ENCODE data around the gene ARMH1. TPM values are rescaled to one million over a fixed set of nuclear protein-coding genes. Genes with fewer than 3 reads are reported as not detected.

The ARMH1 gene
- polyA plus RNA-seq, 3 donors from 2014 or later = 0.50 to 1.6 TPM; not detected in 1

DNA sequence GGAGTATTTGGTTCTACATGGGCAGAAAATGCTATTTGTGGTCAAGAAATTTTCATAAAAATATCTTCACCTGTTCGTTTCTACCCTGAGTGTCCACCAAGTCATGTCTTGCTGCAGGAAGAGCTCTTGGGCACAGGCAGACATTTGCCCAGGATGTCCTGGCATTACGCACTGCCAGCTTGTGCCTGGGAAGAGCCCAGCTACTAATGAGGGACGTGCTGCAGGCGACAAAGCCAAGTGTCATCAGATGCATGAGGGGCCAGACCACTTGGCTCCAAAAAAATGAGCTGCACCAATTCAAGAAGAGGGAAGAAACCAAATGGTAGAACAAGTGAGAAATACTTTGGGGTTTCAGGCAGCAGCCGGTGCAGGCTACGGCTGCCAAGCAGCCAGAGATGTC is 43.6 kb downstream of the ARMH1 start:
- peak overlapping the region in 4 of 6 donors; percentile 47 to 80 (median 64) for H3K27ac Mint-ChIP-seq
- no peak for DNase-seq
- H3K4me3 Mint-ChIP-seq = peak overlapping the region in 1 of 5 donors; percentile 26
- H3K36me3 Mint-ChIP-seq = no peaks in the 10 kb centered on the region
- H3K4me1 Mint-ChIP-seq = peaks cover 53 to 65% of the 10 kb centered on the region in 2 donors
- H3K9me3 Mint-ChIP-seq = no peaks in the 10 kb centered on the region
- peaks cover 2 to 10% (median 5%) of the 10 kb centered on the region in 3 donors for H3K27me3 Mint-ChIP-seq (ENCODE audit: low read depth in 3 of 3)

- H3K4me3 Mint-ChIP-seq = no peak overlapping the region
- H3K4me1 Mint-ChIP-seq = peaks cover 59 to 72% of the 10 kb centered on the region in 2 donors
- no peaks in the 10 kb centered on the region for H3K36me3 Mint-ChIP-seq
- no peak for DNase-seq
- no peaks in the 10 kb centered on the region for H3K9me3 Mint-ChIP-seq
- peak overlapping the region in 3 of 6 donors; percentile 13 to 40 (median 26) for H3K27ac Mint-ChIP-seq
- H3K27me3 Mint-ChIP-seq (ENCODE audit: low read depth in 3 of 3) = peaks cover 2 to 10% (median 5%) of the 10 kb centered on the region in 3 donors
These were observed 44.8 kb downstream of the ARMH1 start for GRCh38 chr1:44719318-44719717.

DNA sequence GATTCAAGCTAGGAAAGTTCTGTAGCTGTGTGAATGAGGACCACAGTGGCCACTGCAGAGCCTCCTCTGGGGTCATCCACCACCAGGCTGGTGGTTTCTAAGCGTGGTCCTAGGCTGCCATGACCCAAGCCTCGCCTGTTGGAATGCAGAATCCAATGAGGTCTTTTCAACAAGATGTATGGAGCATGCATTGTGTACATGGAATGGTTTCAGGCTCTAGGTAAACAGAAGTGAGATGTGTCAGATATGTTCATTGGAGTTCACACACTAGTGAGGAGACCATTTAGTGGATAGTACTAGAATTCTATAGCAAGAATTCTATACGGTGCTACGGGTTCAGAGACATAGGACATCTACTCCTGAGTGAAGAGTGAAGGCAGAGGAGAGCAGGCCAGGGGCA is 45.8 kb downstream of the ARMH1 start:
- peak overlapping the region in 1 of 5 donors; percentile 5 for H3K4me3 Mint-ChIP-seq
- H3K4me1 Mint-ChIP-seq = peaks cover 53 to 65% of the 10 kb centered on the region in 2 donors
- no peaks in the 10 kb centered on the region for H3K36me3 Mint-ChIP-seq
- H3K9me3 Mint-ChIP-seq = no peaks in the 10 kb centered on the region
- peaks cover 2 to 10% (median 5%) of the 10 kb centered on the region in 3 donors for H3K27me3 Mint-ChIP-seq (ENCODE audit: low read depth in 3 of 3)
- peak overlapping the region; percentile 60 to 93 (median 84) for H3K27ac Mint-ChIP-seq
- DNase-seq = no peak

DNA sequence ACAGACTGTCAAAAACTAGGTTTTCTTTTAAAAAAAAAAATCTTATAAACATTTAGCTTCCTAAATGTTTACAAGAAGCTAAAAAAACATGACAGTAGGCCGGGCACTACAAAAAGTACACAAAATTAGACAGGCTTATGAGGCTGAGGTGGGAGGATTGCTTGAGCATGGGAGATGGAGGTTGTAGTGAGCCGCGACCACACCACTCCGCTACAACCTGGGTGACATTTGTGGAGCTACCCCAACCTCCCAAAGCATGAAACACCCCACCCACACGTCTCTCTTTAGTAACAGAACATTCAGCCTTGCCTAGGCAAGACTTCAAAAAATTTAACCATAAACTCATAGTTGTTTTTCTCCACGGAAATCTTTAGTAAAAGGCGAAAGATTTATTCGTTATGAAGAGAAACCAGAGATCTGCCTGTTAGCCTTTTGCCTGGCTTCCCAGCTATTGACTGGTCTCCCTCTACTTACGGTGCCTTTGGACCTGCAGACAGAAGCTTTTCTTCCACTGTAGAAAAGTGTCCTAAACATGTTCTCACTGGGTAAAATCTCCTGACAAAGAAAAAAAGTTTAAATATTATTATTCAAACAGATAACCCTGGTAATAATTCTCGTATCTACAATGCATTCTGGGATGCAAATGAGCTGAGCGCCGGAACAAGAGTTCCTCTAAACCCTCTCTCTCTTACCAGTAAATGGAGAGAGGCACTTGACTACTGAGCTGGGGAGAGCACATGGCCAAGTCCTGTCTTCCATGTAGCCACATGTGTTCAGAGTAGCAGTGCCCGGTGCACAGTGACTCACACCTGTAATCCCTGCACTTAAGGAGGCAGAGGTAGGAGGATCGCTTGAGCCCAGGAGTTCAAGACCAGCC is 47.2 kb downstream of the ARMH1 start:
- peak overlapping the region; percentile 88 to 99 (median 94) for H3K27ac Mint-ChIP-seq

DNA sequence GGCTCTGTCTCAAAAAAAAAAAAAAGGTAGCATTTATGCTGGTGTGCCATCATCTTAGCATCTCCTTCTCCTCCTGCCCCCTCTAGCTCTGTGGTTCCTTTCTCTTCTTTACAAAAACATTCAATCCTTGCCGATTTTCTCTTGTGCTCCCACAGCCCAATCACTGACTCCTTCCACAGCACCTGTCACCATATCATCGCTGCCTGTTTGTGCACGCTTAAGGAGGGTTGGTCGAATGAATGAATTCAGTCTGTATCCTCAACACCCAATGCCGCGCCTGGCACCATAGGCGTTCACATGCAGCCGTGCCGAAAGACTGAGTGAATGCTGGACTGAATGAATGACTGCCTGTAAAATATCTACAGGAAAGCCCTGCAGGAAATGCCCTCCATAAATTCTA is 48.5 kb downstream of the ARMH1 start:
- peaks cover 0 to 10% (median 5%) of the 10 kb centered on the region in 3 donors for H3K27me3 Mint-ChIP-seq (ENCODE audit: low read depth in 3 of 3)
- peak overlapping the region; percentile 2 to 63 (median 45) for H3K4me3 Mint-ChIP-seq
- H3K36me3 Mint-ChIP-seq = no peaks in the 10 kb centered on the region
- peak overlapping the region; percentile 30 to 91 (median 66) for H3K27ac Mint-ChIP-seq
- H3K9me3 Mint-ChIP-seq = no peaks in the 10 kb centered on the region
- DNase-seq = no peak
- peaks cover 31 to 42% of the 10 kb centered on the region in 2 donors for H3K4me1 Mint-ChIP-seq

More for the DNA sequence above, 47.2 kb downstream of the ARMH1 start:
- DNase-seq = peak; percentile 67 to 85 (median 79)
- H3K9me3 Mint-ChIP-seq = no peaks in the 10 kb centered on the region
- H3K36me3 Mint-ChIP-seq = no peaks in the 10 kb centered on the region
- peaks cover 41 to 54% of the 10 kb centered on the region in 2 donors for H3K4me1 Mint-ChIP-seq
- peak overlapping the region; percentile 28 to 84 (median 67) for H3K4me3 Mint-ChIP-seq
- peaks cover 2 to 10% (median 5%) of the 10 kb centered on the region in 3 donors for H3K27me3 Mint-ChIP-seq (ENCODE audit: low read depth in 3 of 3)

GRCh38 chr1:44723496-44724295 is 49.2 kb downstream of the ARMH1 start:
- Mint-ChIP-seq H3K4me3 (peak overlapping the region in 3 of 5 donors; percentile 42 to 62 (median 45)), H3K4me1 (peaks cover 29 to 40% of the 10 kb centered on the region in 2 donors), H3K27me3 (ENCODE audit: low read depth in 3 of 3) (peaks cover 0 to 10% (median 5%) of the 10 kb centered on the region in 3 donors), H3K27ac (peak overlapping the region in 5 of 6 donors; percentile 25 to 91 (median 49)), H3K36me3 (no peaks in the 10 kb centered on the region), H3K9me3 (no peaks in the 10 kb centered on the region)
- DNase-seq = no peak

- no peaks in the 10 kb centered on the region for H3K36me3 Mint-ChIP-seq
- H3K4me3 Mint-ChIP-seq = no peak overlapping the region
- H3K4me1 Mint-ChIP-seq = peaks cover 31 to 39% of the 10 kb centered on the region in 2 donors
- H3K27me3 Mint-ChIP-seq (ENCODE audit: low read depth in 3 of 3) = peaks cover 2 to 10% (median 5%) of the 10 kb centered on the region in 3 donors
- no peak overlapping the region for H3K27ac Mint-ChIP-seq
- H3K9me3 Mint-ChIP-seq = no peaks in the 10 kb centered on the region
- DNase-seq = no peak
These were observed 49.9 kb downstream of the ARMH1 start for GRCh38 chr1:44724296-44724954.

- Mint-ChIP-seq H3K9me3 (no peaks in the 10 kb centered on the region), H3K36me3 (no peaks in the 10 kb centered on the region), H3K27me3 (ENCODE audit: low read depth in 3 of 3) (peaks cover 2 to 10% (median 5%) of the 10 kb centered on the region in 3 donors), H3K27ac (no peak overlapping the region), H3K4me1 (peaks cover 32 to 39% of the 10 kb centered on the region in 2 donors), H3K4me3 (no peak overlapping the region)
- no peak for DNase-seq
These were observed 50.6 kb downstream of the ARMH1 start for GRCh38 chr1:44724955-44725698.

GRCh38 chr1:44730741-44731512 is 56.4 kb downstream of the ARMH1 start, which contains the start of gene RNU5D-1:
Gene RNU5D-1, minus strand, starts transcription at chr1:44731170.
- Mint-ChIP-seq H3K36me3 (no peaks in the 10 kb centered on the region), H3K27ac (peak within 1 kb of the TSS; percentile 99 to 100 (median 100)), H3K4me3 (peak within 1 kb of the TSS; percentile 79 to 91 (median 87)), H3K4me1 (peaks cover 18 to 22% of the 10 kb centered on the region in 2 donors), H3K9me3 (no peaks in the 10 kb centered on the region), H3K27me3 (ENCODE audit: low read depth in 3 of 3) (peaks cover 11 to 16% (median 11%) of the 10 kb centered on the region in 3 donors)
- peak; percentile 88 to 90 (median 90) for DNase-seq

DNA sequence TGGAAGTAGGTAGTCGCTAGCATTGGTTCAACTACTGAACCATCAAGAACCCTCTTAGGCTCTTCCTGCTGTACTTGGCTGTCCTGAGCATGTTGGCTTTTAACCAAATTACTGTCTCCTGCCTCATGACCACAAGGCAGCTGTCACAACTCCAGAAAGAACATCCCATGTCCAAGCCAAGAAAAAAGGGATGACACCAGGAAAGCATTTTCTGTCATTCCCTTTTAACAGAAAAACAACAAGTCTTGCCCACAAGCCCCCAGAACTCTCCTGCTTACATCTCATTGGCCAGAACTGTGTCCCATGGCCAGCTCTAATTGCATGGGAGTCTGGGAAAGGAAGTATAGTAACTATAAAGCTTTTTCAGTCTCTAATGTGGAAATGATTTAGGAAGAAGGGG is 58.9 kb downstream of the ARMH1 start:
- no peak for DNase-seq
- Mint-ChIP-seq H3K4me1 (peaks cover 18 to 22% of the 10 kb centered on the region in 2 donors), H3K4me3 (no peak overlapping the region), H3K27ac (no peak overlapping the region), H3K27me3 (ENCODE audit: low read depth in 3 of 3) (peaks cover 11 to 19% (median 14%) of the 10 kb centered on the region in 3 donors), H3K9me3 (no peaks in the 10 kb centered on the region), H3K36me3 (no peaks in the 10 kb centered on the region)

GRCh38 chr1:44733784-44734183 is 59.3 kb downstream of the ARMH1 start:
- DNase-seq = no peak
- Mint-ChIP-seq H3K4me1 (peaks cover 18 to 22% of the 10 kb centered on the region in 2 donors), H3K27ac (no peak overlapping the region), H3K4me3 (no peak overlapping the region), H3K27me3 (ENCODE audit: low read depth in 3 of 3) (peaks cover 11 to 19% (median 14%) of the 10 kb centered on the region in 3 donors), H3K9me3 (no peaks in the 10 kb centered on the region), H3K36me3 (no peaks in the 10 kb centered on the region)

DNA sequence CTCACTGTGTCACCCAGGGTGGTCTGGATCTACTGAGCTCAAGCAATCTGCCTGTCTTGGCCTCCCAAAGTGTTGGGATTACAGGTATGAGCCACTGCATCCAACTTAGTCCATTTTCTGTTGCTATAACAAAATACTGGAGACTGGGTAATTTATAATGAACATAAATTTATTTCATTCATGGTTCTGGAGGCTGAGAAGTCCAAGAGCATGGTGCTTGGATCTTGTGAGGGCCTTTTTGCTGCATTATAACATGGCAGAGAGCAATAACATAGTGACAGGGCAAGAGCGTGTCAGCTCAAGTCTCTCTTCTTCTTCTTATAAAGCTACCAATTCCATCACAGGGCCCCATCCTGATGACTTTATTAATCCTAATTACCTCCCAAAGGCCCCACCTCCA is 61.5 kb downstream of the ARMH1 start:
- H3K9me3 Mint-ChIP-seq = no peaks in the 10 kb centered on the region
- H3K36me3 Mint-ChIP-seq = no peaks in the 10 kb centered on the region
- no peak overlapping the region for H3K4me3 Mint-ChIP-seq
- H3K4me1 Mint-ChIP-seq = peaks cover 20 to 26% of the 10 kb centered on the region in 2 donors
- H3K27ac Mint-ChIP-seq = no peak overlapping the region
- H3K27me3 Mint-ChIP-seq (ENCODE audit: low read depth in 3 of 3) = peaks cover 3 to 17% (median 5%) of the 10 kb centered on the region in 3 donors
- no peak for DNase-seq

Data from immature natural killer cell (primary cell).